ENCODE results near the gene LONRF3.

LONRF3 gene

GRCh38 chrX:118968031-118968430 lies 6.4 kb upstream of the LONRF3 start:
- no peak overlapping the region for H3K9ac ChIP-seq (ENCODE audit: low read length)
- peaks cover 3% of the 10 kb centered on the region for H3K4me1 ChIP-seq (ENCODE audit: control insufficient read depth, low read depth, low read length)
- no peaks in the 10 kb centered on the region for H3K9me3 ChIP-seq (ENCODE audit: control insufficient read depth, low read depth, low read length)
- no peak overlapping the region for H3K4me3 ChIP-seq (ENCODE audit: low read length)
- H3K27ac ChIP-seq (ENCODE audit: low read length): no peak overlapping the region
- H3K27me3 ChIP-seq (ENCODE audit: control insufficient read depth, insufficient read depth, low read length): peaks cover 89% of the 10 kb centered on the region
- no peaks in the 10 kb centered on the region for H3K36me3 ChIP-seq (ENCODE audit: control insufficient read depth, low read depth, low read length)

- Histone ChIP-seq H3K9ac (ENCODE audit: low read length) (no peak overlapping the region), H3K27ac (ENCODE audit: low read length) (no peak overlapping the region), H3K4me1 (ENCODE audit: control insufficient read depth, low read depth, low read length) (peaks cover 3% of the 10 kb centered on the region), H3K27me3 (ENCODE audit: control insufficient read depth, insufficient read depth, low read length) (peaks cover 100% of the 10 kb centered on the region), H3K4me3 (ENCODE audit: low read length) (no peak overlapping the region), H3K9me3 (ENCODE audit: control insufficient read depth, low read depth, low read length) (no peaks in the 10 kb centered on the region), H3K36me3 (ENCODE audit: control insufficient read depth, low read depth, low read length) (no peaks in the 10 kb centered on the region)
These were observed 2.9 kb upstream of the LONRF3 start for GRCh38 chrX:118971552-118971951.

- H3K27ac ChIP-seq (ENCODE audit: low read length): no peak overlapping the region
- H3K36me3 ChIP-seq (ENCODE audit: control insufficient read depth, low read depth, low read length): no peaks in the 10 kb centered on the region
- peaks cover 5% of the 10 kb centered on the region for H3K9me3 ChIP-seq (ENCODE audit: control insufficient read depth, low read depth, low read length)
- peaks cover 100% of the 10 kb centered on the region for H3K27me3 ChIP-seq (ENCODE audit: control insufficient read depth, insufficient read depth, low read length)
- H3K9ac ChIP-seq (ENCODE audit: low read length): no peak overlapping the region
- H3K4me3 ChIP-seq (ENCODE audit: low read length): no peak overlapping the region
- peaks cover 6% of the 10 kb centered on the region for H3K4me1 ChIP-seq (ENCODE audit: control insufficient read depth, low read depth, low read length)
These were observed 880 bp upstream of the LONRF3 start for GRCh38 chrX:118973389-118974087.

GRCh38 chrX:118974908-118975671 lies 672 bp downstream of the LONRF3 start:
- no peaks in the 10 kb centered on the region for H3K36me3 ChIP-seq (ENCODE audit: control insufficient read depth, low read depth, low read length)
- H3K4me1 ChIP-seq (ENCODE audit: control insufficient read depth, low read depth, low read length): peaks cover 6% of the 10 kb centered on the region
- no peak overlapping the region for H3K9ac ChIP-seq (ENCODE audit: low read length)
- H3K4me3 ChIP-seq (ENCODE audit: low read length): peak overlapping the region; percentile 25
- no peak overlapping the region for H3K27ac ChIP-seq (ENCODE audit: low read length)
- H3K9me3 ChIP-seq (ENCODE audit: control insufficient read depth, low read depth, low read length): peaks cover 5% of the 10 kb centered on the region
- H3K27me3 ChIP-seq (ENCODE audit: control insufficient read depth, insufficient read depth, low read length): peaks cover 100% of the 10 kb centered on the region

- Histone ChIP-seq H3K4me1 (ENCODE audit: control insufficient read depth, low read depth, low read length) (peaks cover 6% of the 10 kb centered on the region), H3K9me3 (ENCODE audit: control insufficient read depth, low read depth, low read length) (peaks cover 5% of the 10 kb centered on the region), H3K27me3 (ENCODE audit: control insufficient read depth, insufficient read depth, low read length) (peaks cover 98% of the 10 kb centered on the region), H3K9ac (ENCODE audit: low read length) (no peak overlapping the region), H3K36me3 (ENCODE audit: control insufficient read depth, low read depth, low read length) (no peaks in the 10 kb centered on the region), H3K27ac (ENCODE audit: low read length) (no peak overlapping the region), H3K4me3 (ENCODE audit: low read length) (peak overlapping the region; percentile 51)
These were observed 1.6 kb downstream of the LONRF3 start for GRCh38 chrX:118975831-118976598.

- Histone ChIP-seq H3K4me1 (ENCODE audit: control insufficient read depth, low read depth, low read length) (peaks cover 3% of the 10 kb centered on the region), H3K27ac (ENCODE audit: low read length) (no peak overlapping the region), H3K27me3 (ENCODE audit: control insufficient read depth, insufficient read depth, low read length) (peaks cover 91% of the 10 kb centered on the region), H3K9ac (ENCODE audit: low read length) (no peak overlapping the region), H3K9me3 (ENCODE audit: control insufficient read depth, low read depth, low read length) (peaks cover 5% of the 10 kb centered on the region), H3K4me3 (ENCODE audit: low read length) (no peak overlapping the region), H3K36me3 (ENCODE audit: control insufficient read depth, low read depth, low read length) (no peaks in the 10 kb centered on the region)
These were observed 2.4 kb downstream of the LONRF3 start for GRCh38 chrX:118976599-118977340.

- H3K9ac ChIP-seq (ENCODE audit: low read length): no peak overlapping the region
- H3K9me3 ChIP-seq (ENCODE audit: control insufficient read depth, low read depth, low read length): peaks cover 5% of the 10 kb centered on the region
- peaks cover 86% of the 10 kb centered on the region for H3K27me3 ChIP-seq (ENCODE audit: control insufficient read depth, insufficient read depth, low read length)
- H3K4me3 ChIP-seq (ENCODE audit: low read length): no peak overlapping the region
- H3K4me1 ChIP-seq (ENCODE audit: control insufficient read depth, low read depth, low read length): peaks cover 3% of the 10 kb centered on the region
- no peak overlapping the region for H3K27ac ChIP-seq (ENCODE audit: low read length)
- H3K36me3 ChIP-seq (ENCODE audit: control insufficient read depth, low read depth, low read length): no peaks in the 10 kb centered on the region
These were observed 3.0 kb downstream of the LONRF3 start for GRCh38 chrX:118977424-118977823.

GRCh38 chrX:118978451-118978850 lies 4.0 kb downstream of the LONRF3 start:
- Histone ChIP-seq H3K9me3 (ENCODE audit: control insufficient read depth, low read depth, low read length) (peaks cover 5% of the 10 kb centered on the region), H3K4me3 (ENCODE audit: low read length) (no peak overlapping the region), H3K27me3 (ENCODE audit: control insufficient read depth, insufficient read depth, low read length) (peaks cover 82% of the 10 kb centered on the region), H3K4me1 (ENCODE audit: control insufficient read depth, low read depth, low read length) (peaks cover 3% of the 10 kb centered on the region), H3K9ac (ENCODE audit: low read length) (no peak overlapping the region), H3K27ac (ENCODE audit: low read length) (no peak overlapping the region), H3K36me3 (ENCODE audit: control insufficient read depth, low read depth, low read length) (no peaks in the 10 kb centered on the region)

GRCh38 chrX:118980761-118981160 lies 6.3 kb downstream of the LONRF3 start:
- Histone ChIP-seq H3K27ac (ENCODE audit: low read length) (no peak overlapping the region), H3K9me3 (ENCODE audit: control insufficient read depth, low read depth, low read length) (peaks cover 11% of the 10 kb centered on the region), H3K4me3 (ENCODE audit: low read length) (no peak overlapping the region), H3K27me3 (ENCODE audit: control insufficient read depth, insufficient read depth, low read length) (peaks cover 58% of the 10 kb centered on the region), H3K4me1 (ENCODE audit: control insufficient read depth, low read depth, low read length) (peaks cover 3% of the 10 kb centered on the region), H3K9ac (ENCODE audit: low read length) (no peak overlapping the region), H3K36me3 (ENCODE audit: control insufficient read depth, low read depth, low read length) (no peaks in the 10 kb centered on the region)

GRCh38 chrX:118983513-118983912 lies 9.1 kb downstream of the LONRF3 start:
- Histone ChIP-seq H3K4me1 (ENCODE audit: control insufficient read depth, low read depth, low read length) (no peaks in the 10 kb centered on the region), H3K36me3 (ENCODE audit: control insufficient read depth, low read depth, low read length) (no peaks in the 10 kb centered on the region), H3K9me3 (ENCODE audit: control insufficient read depth, low read depth, low read length) (peaks cover 13% of the 10 kb centered on the region), H3K4me3 (ENCODE audit: low read length) (no peak overlapping the region), H3K27ac (ENCODE audit: low read length) (no peak overlapping the region), H3K9ac (ENCODE audit: low read length) (no peak overlapping the region), H3K27me3 (ENCODE audit: control insufficient read depth, insufficient read depth, low read length) (peaks cover 31% of the 10 kb centered on the region)

- H3K27me3 ChIP-seq (ENCODE audit: control insufficient read depth, insufficient read depth, low read length): no peaks in the 10 kb centered on the region
- H3K9me3 ChIP-seq (ENCODE audit: control insufficient read depth, low read depth, low read length): peaks cover 23% of the 10 kb centered on the region
These were observed 14.5 kb downstream of the LONRF3 start for GRCh38 chrX:118988911-118989310.

More at GRCh38 chrX:118988911-118989310, 14.5 kb downstream of the LONRF3 start:
- Histone ChIP-seq H3K9ac (ENCODE audit: low read length) (no peak overlapping the region), H3K4me3 (ENCODE audit: low read length) (no peak overlapping the region), H3K36me3 (ENCODE audit: control insufficient read depth, low read depth, low read length) (no peaks in the 10 kb centered on the region), H3K27ac (ENCODE audit: low read length) (no peak overlapping the region), H3K4me1 (ENCODE audit: control insufficient read depth, low read depth, low read length) (no peaks in the 10 kb centered on the region)
